ENCODE results near the gene ANKRD52. TPM values are rescaled to one million over a fixed set of nuclear protein-coding genes. Genes with fewer than 3 reads are reported as not detected.

Gene ANKRD52
- total and polyA plus RNA-seq, 2 donors (not counting 3 experiments of a cell fraction or from before 2014, with no cell fraction given), result 30.8 to 62.0 TPM

- FAIRE-seq (no peak), DNase-seq (ENCODE audit: low read depth, low spot score) (no peak)
- no peak overlapping the region for H2AFZ ChIP-seq (ENCODE audit: low read depth, low read length)
- no peaks in the 10 kb centered on the region for H3K9me3 ChIP-seq (replicated peaks; ENCODE audit: control insufficient read depth, insufficient read depth, low read length)
- H3K36me3 ChIP-seq (ENCODE audit: control insufficient read depth in 2 of 2, extremely low read depth in 1 of 2, insufficient read depth in 2 of 2, low read length in 2 of 2), result peaks cover 28 to 66% of the 10 kb centered on the region in 2 experiments
- H3K9ac ChIP-seq (replicated peaks; ENCODE audit: extremely low read depth, insufficient read depth, low read length), result no peak overlapping the region
- POLR2A ChIA-PET, result interaction anchor here (0.7 kb wide), 1 partner anchor 99 kb away, joined by 4 read pairs; no protein-coding TSS in a partner anchor
- H3K9me1 ChIP-seq (replicated peaks; ENCODE audit: control insufficient read depth, extremely low read depth, insufficient read depth, low read length), result no peaks in the 10 kb centered on the region
- CTCF ChIA-PET, result interaction anchor here (0.9 to 2.8 kb wide), 4 partner anchors 9 to 110 kb away, joined by 3 to 11 read pairs (median 4); partner anchors contain the start of gene ANKRD52
- BruUV-seq (replicated peaks), result no TSS peak
- TF ChIP-seq FOS (IDR thresholded peaks at IDR 0.05; ENCODE audit: borderline replicate concordance, insufficient read depth, low read length) (no peak), GATA2 (IDR thresholded peaks at IDR 0.05; ENCODE audit: insufficient read depth, insufficient read length, low read depth, low read length) (no peak), EZH2 (IDR thresholded peaks at IDR 0.05; ENCODE audit: borderline replicate concordance, low read depth, low read length, severe bottlenecking) (no peak), POLR2A (IDR thresholded peaks at IDR 0.05; ENCODE audit: low read depth, low read length) (no peak), MAX (IDR thresholded peaks at IDR 0.05; ENCODE audit: insufficient read depth, insufficient read length) (no peak), MYC (IDR thresholded peaks at IDR 0.05; ENCODE audit: low read depth, low read length) (no peak), JUN (IDR thresholded peaks at IDR 0.05; ENCODE audit: borderline replicate concordance, insufficient read depth, insufficient read length, low read depth) (no peak), POLR2AphosphoS5 (IDR thresholded peaks at IDR 0.05; ENCODE audit: insufficient read depth, low read depth, low read length) (no peak), CTCF (IDR thresholded peaks at IDR 0.05; ENCODE audit: extremely low read depth in 1 of 2, insufficient read depth in 1 of 2, low read depth in 1 of 2, low read length in 2 of 2) (no peak)
- H3K4me3 ChIP-seq (replicated peaks in 1 of 3; ENCODE audit: insufficient read depth in 1 of 3, low read depth in 1 of 3, low read length in 3 of 3), result no peak overlapping the region
- H4K20me1 ChIP-seq (replicated peaks; ENCODE audit: control insufficient read depth, extremely low read depth, insufficient read depth, low read length), result no peaks in the 10 kb centered on the region
- intact Hi-C loops (cut with micrococcal nuclease), result no loop called here
- H3K79me2 ChIP-seq (ENCODE audit: control insufficient read depth, insufficient read depth, low read length), result no peaks in the 10 kb centered on the region
- H3K27ac ChIP-seq (ENCODE audit: insufficient read depth, low read depth, low read length), result no peak overlapping the region
- dilution Hi-C loops (cut with MboI; ENCODE audit: extremely low pct_ligation_motif_present, low sequenced_read_pairs), result no loop called here
- no peaks in the 10 kb centered on the region for H3K27me3 ChIP-seq (ENCODE audit: control insufficient read depth in 2 of 2, insufficient read depth in 2 of 2, low read length in 2 of 2)
- no peak overlapping the region for H3K4me2 ChIP-seq (ENCODE audit: insufficient read depth, low read length)
- H3K4me1 ChIP-seq (ENCODE audit: control insufficient read depth, extremely low read depth, insufficient read depth, low read length), result no peaks in the 10 kb centered on the region
Observed at GRCh38 chr12:56247923-56248322, 10.3 kb downstream of the ANKRD52 start.
